ENCODE data around the gene STAMBP. TPM values are rescaled to one million over a fixed set of nuclear protein-coding genes. Genes with fewer than 3 reads are reported as not detected.
"Not testable (repeated sequence)": the region's sequence is repeated elsewhere in the genome, so short reads cannot be mapped to it uniquely, and the experiment has no call there.

Gene STAMBP
- total and polyA plus RNA-seq, 9 of the 15 experiments (the other 6 are each of a cell fraction or from before 2014, with no cell fraction given) = 36.9 to 75.2 (median 48.8) TPM

- TF ChIP-seq ZBTB5 (IDR thresholded peaks at IDR 0.05) (no peak), SP2 (IDR thresholded peaks at IDR 0.05; ENCODE audit: extremely low read depth, low read depth, low read length, poor library complexity, severe bottlenecking) (no peak), ATF1 (CRISPR knock-in tag; IDR thresholded peaks at IDR 0.05) (no peak), ATF1 (tag; IDR thresholded peaks at IDR 0.05) (peak; percentile 10; the same call in 1 of the 2 replicates), CREB3L1 (IDR thresholded peaks at IDR 0.05; ENCODE audit: borderline replicate concordance, low read depth) (0 out of 2 replicates have a peak, but pooled peaks have one; percentile 15), ZNF12 (CRISPR knock-in tag; IDR thresholded peaks at IDR 0.05) (no peak), GATAD2B (IDR thresholded peaks at IDR 0.05; ENCODE audit: borderline replicate concordance) (peak; percentile 27; the same call in 1 of the 2 replicates)
Measured at GRCh38 chr2:73780237-73780582, 48.6 kb upstream of the STAMBP start (continued).

- intact Hi-C loops (cut with micrococcal nuclease); H3K4me3 ChIP-seq; DNase-seq (ENCODE audit: extremely low read depth in 1 of 4, low spot score in 3 of 4); H3K27ac ChIP-seq (ENCODE audit: extremely low read depth, low read depth, low read length); H4K20me1 ChIP-seq (replicated peaks; ENCODE audit: control insufficient read depth, insufficient read depth, low read length); ATAC-seq; H3K36me3 ChIP-seq (ENCODE audit: control insufficient read depth, insufficient read depth, low read length); H3K4me2 ChIP-seq (ENCODE audit: insufficient read depth, low read length); H3K9ac ChIP-seq (ENCODE audit: insufficient read depth in 1 of 2, low read depth in 2 of 2, low read length in 2 of 2); CTCF ChIA-PET (ENCODE audit: low intra/inter-chr PET ratio); in situ Hi-C loops (cut with MboI); H3K4me1 ChIP-seq (replicated peaks in 1 of 2; ENCODE audit: control insufficient read depth in 2 of 2, insufficient read depth in 2 of 2, low read length in 2 of 2); FAIRE-seq; H3K27me3 ChIP-seq (ENCODE audit: control insufficient read depth in 2 of 2, insufficient read depth in 2 of 2, low read length in 2 of 2); POLR2A ChIA-PET; H3K9me3 ChIP-seq (replicated peaks; ENCODE audit: control insufficient read depth, insufficient read depth, low read depth, low read length); BruUV-seq (replicated peaks); H3K9me1 ChIP-seq (ENCODE audit: control insufficient read depth, insufficient read depth, low read length); TF ChIP-seq ATF3 (CRISPR knock-in tag; conservative IDR thresholded peaks at IDR 0.05): not testable (repeated sequence)
- H3K79me2 ChIP-seq (ENCODE audit: control insufficient read depth, insufficient read depth, low read length) = peaks cover 15% of the 10 kb centered on the region
- H2AFZ ChIP-seq (ENCODE audit: low read depth, low read length) = peak overlapping the region; percentile 80
- 50% methylated on average over 15 of the region's 15 CpGs for WGBS (ENCODE audit: insufficient coverage, low coverage, missing lambda C conversion rate)
- TF ChIP-seq FOSL1 (tag; conservative IDR thresholded peaks at IDR 0.05) = peak; percentile 52; the same call in 1 of the 2 replicates
- peak; percentile 52; the same call in 1 of the 2 replicates for TF ChIP-seq ATF3 (IDR thresholded peaks at IDR 0.05)
Measured at GRCh38 chr2:73783402-73783801, 45.4 kb upstream of the STAMBP start.
